ENCODE results near the gene SLC4A4.

Gene SLC4A4

DNA sequence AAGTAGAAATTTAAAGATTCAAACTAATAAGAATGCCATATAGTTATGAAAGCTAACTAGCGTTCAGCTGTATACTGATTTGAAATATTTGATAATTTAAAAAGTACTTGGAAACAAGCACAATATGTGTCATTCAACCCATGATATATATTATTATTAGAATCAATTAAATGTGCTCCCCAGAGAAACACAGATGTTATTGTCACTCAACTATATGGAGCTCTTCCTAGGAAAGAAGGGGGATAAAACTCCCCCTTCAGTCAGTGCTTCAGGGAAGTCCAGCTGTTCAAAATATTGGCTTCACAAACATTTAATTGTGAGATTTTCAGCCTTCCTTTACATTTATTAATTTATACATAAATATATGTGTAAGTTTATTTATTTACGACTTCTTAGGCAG is 135.9 kb downstream of the SLC4A4 start:
- no peak for DNase-seq

DNA sequence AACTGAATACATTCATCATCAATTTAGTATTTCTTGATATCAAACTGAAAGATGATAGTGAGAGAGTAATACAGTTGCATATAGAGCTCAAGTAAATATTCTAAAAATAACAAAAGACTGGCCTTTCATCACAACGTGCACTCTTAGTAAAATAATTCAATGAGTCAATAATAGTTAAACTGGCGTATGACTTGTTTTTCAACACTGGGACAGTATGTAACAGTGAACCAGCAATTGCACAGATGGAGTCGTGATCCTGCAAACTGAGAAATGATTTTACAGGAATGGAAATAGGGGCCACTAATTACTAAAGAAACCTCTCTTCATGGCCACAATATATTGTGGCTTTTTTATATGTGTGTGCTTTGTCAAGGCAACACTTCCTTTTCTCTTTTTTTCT is 137.4 kb downstream of the SLC4A4 start:
- no peak for DNase-seq

DNA sequence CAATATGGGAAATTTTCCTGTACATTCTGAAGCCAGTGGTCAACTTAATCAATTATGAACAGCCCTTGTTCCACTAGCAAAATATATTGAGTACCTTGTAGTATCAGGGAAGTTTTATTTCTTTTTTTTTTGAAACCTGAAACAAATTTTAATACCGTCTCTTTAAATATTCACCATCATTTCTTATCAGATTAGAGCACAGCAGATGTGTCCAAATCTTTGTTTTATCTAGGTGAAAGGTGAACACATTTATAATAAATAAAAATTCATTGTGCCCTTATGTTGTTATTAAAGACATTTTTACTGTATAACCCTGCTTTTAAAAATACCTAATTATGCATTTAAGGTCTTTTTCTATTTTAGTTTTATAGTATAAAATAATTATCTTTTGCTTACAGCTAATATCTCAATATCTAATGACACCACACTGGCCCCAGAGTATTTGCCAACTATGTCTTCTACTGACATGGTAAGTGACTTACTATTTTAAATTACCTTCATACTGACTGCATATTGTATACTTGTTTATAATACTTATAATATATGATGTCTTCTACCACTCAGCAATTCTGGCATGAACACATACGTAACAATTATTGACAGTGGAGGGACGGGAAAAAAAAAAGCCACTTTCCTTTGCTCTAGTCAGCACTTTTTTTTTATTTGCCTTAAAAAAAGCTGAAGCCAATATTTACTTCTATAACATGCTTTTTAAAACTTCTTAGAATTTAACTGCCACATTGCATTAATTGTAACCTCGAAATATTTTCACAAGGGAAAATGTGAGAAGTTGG is 147.9 kb downstream of the SLC4A4 start:
- no peak for DNase-seq

DNA sequence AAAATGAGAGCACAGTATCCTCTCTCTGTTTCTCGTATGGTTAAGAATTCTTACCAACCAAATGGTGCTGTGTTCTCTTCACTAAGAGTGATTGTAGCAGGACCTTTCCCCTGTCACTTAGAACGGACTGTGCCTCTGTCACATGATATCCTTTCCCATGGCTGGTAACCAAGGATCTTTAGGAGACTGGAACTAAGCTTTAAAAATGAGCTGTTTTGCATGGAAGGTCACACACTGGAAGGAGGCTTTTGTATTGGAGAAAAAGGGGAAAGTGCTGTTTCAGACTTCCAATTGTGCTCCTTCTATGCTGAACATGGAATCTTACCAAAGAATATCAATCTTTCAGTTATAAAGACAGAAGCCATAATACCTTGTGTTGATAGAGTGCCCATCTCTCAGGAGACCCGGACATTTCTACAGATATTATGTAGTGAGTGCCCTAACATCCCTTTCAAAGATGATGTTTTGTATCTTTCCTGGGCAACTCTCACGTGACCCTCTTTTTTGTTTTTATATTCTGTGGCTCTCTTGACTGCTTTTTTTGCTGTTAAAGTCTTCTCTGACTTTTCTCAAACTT is 148.6 kb downstream of the SLC4A4 start:
- DNase-seq: no peak

DNA sequence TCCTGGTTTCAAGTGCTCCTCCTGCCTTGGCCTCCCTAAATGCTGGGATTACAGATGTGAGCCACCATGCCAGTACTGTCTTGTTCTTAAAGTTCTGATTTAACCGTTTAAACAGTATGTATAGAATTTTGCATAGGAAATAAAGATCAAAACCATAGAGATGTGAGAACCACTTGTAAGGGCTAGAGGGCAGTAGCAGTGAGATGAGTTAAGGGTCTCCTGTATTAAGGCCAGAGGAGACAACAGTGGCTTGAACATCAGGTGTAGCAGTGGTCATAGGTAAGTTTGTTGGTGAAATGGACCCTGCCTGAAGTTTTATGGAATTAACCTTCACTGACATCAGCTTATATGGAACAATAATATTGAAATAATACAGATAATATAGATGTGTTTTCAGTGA is 155.7 kb downstream of the SLC4A4 start:
- no peak for DNase-seq

DNA sequence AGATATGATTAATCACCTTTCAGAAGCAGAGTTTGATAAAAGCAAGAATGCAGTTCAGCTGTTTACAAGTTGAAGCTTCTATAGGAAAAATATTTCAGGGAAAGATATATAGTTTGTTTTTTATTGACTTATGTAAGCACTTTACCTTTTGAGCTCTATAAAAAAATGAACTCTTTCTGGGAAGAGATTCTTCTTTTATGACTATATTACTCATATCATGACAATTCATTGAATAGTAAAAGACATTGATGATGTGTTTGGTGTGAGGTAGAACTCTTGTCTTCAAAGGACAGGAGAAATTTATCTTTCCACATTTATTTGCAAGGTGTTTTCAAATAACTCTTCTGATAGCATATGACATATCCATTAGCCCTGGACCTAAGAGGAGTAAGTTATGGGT is 156.6 kb downstream of the SLC4A4 start:
- no peak for DNase-seq

DNA sequence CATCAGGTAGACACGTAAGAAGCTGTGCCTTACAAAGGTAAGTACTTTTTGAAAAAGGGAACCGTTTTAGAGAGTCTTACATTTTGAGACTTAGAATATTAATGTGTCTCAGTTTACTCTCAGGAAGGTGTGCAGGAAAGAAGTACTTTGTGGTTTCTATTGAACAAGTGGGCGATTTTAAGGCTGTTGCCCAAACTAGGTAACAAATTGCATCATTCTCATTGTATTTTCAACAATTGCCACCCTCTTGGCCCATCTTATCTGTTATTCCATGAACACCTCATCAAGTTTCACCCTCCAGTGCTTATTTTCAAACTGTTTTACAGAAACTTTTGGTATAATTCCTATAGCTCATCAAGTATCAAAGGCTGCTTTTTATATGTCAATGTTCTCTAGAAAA is 158.3 kb downstream of the SLC4A4 start:
- no peak for DNase-seq

DNA sequence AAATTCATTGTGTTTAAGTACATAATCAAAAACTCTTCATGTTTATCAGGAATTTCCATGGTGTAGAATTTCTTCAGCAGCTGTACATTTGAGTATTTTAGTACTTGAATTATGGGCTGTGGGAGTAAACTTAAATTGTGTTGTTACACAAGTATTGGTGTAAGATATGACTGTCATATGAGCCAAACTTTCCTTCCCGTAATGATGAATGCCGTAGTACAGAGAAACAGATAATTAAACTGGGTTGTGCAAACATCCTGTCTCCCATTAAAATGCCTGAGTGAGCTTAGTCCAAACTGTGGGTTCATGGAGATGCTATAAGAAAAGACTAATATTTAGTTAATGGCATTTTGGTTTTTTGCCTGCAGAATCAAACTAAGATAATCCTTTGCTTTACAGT is 159.2 kb downstream of the SLC4A4 start:
- DNase-seq: no peak

DNA sequence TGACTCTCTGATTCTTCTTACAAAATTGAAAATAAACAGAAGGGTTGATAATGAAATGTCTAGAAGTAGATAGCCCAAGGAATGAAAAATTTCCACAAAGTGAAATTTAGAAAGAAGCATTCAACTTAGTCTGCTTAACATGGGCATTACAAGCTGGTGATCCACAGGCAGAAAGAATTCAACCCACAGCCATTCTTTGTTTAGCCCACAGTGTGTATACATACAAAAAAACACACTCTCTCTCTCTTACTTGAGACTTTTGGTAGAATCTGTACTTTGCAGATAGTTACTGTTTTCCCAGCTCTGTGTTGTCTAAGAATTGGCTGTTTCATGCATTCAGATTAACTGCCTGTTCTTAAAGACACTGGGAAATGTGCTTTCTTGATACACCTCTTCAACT is 159.8 kb downstream of the SLC4A4 start:
- DNase-seq: no peak

DNA sequence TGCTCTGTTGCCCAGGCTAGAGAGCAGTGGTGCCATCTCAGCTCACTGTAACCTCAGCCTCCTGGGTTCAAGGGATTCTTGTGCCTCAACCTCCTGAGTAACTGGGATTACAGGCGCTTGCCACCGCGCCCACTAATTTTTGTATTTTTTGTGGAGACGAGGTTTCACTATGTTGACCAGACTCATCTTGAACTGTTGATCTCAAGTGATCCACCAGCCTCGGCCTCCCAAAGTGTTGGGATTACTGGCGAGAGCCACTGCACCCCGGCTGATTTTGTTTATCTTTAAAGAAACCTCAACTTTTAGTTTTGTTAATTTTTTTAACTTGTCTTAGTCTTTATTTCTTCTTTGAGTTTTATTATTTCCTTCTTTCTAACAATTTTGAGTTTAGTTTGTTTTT is 163.2 kb downstream of the SLC4A4 start:
- DNase-seq: no peak

DNA sequence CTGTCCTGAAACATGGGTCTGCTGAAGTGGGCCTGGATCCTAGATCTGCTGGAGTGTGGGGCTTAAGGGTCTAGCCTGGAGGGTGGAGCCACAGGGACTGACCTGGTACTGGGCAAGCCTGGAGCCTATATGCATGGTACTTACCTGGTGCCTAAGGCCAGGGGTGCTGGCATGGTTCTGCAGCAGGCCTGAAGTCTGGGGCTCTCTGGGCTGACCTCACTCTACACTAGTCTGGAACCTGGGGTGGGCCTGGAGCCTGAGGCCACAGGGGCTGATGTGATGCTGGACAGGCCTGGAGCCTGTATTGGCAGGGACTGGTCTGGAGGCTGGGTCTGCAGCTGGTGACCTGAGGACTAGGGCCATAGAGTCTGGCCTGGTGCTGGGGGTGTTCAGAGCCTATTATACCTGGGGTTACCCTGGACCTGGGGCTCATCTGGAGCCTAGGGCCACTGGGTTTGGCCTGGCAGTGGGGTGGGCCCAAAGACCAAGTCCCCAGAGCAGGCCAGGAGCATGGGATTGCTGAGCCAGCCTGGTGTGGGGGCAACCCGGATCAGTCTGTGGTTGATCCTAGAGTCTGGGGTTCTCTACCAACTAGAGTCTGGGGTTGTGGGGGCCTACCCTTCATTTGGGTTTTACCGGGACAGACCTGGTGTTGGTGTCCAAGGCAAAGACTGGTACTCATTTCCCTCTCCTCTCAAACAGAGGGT is 179.6 kb downstream of the SLC4A4 start:
- no peak for DNase-seq

DNA sequence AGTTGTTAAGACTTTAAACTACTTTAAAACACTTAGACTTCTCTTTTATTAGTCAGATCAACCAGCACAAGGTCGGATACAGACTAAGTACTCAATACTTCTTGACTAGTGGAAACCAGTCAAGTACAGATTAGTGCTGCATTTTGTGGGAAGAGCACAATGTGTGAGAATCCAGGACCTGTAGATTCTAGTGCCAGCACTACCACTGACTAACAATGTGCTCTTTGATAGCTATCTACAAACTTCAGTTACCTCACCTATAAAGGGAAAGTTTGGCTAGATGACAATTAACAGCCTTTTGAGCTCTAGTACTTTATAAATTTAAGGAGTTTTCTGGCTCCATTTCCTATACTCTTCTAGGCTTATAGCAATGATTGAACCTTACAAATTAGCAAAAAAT is 181.5 kb downstream of the SLC4A4 start:
- DNase-seq: no peak

DNA sequence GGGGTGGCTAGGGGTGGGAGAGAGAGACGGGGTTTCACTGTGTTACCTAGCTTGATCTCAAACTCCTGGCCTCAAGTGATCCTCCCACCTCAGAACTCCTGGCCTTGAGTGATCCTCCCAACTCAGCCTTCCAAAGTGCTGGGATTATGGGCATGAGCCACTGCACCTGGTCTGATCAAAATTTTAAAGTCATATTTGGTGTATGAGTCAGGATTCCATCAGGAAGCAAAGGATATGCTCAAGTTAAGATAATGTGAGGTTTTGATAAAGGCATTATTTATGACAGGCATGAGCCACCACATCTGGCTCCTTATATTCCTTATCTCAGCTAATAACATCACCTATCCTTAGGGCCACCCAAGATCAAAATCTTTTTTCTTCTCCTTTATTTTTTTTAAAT is 182.0 kb downstream of the SLC4A4 start:
- DNase-seq: no peak

DNA sequence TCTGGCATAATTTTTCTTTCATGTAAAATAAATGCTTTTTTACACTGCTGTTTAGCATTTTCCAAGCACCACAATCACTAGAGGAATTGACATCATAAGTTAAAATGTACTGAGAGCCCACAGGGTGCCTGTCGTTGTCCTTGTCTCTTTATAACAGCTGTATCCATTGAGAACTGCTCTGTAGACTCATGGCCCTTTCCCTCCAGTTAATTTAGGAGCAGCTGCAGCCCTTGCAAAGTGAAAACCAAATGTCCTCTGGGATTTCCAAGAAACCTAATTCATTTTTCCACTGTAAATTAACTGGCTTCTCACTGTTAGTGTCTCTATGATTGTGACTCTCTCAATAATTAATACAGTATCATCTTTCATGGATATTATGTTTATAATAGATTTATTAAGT is 185.9 kb downstream of the SLC4A4 start:
- DNase-seq: no peak

DNA sequence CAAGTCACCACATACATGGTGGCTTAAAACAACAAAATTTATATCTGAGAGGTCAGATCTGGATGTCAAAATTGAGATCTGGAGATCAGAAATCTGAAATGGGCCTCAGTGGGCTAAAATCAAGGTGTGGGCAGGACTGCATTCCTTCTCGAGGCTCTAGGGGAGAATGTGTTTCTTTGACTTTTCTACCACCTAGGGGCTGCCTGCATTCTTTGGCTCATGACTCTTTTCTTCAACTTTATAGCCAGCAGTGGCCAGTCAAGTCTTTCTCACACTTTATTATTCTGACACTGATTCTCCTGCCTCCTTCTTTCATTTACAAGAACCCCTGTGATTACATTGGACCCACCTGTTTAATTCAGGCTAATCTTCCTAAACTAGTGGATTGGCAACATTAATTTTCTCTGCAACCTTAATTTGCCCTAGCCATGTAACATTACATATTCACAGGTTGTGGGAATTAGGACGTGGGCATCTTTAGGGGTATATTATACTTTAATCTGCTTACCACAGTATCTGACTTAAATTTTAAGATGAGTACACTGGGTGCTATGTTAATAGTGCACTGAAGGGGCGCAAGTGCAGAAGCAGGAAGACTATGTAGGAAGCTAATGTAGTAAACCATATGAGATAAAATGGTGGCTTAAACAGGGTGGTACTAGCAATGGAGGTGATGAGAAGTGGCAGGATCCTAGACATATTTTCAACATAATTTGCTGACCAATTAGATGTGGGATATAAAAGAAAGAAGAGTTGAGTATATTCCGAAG is 188.0 kb downstream of the SLC4A4 start:
- DNase-seq: no peak

DNA sequence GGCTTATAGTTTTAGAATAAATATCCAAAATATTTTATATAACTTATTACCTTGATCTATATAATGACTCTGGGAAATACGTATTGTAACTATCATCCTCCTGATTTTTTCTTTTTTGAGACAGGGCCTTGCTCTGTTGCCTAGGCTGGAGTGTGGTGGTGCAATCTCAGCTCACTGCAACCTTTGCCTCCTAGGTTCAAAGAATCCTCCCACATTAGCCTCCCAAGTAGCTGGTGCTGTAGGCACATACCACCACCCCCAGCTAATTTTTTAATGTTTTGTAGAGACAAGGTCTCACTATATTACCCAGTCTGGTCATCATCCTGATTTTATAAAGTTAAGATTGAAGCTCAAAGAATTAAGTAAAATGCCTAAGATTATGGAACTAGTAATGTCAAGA is 193.6 kb downstream of the SLC4A4 start:
- no peak for DNase-seq

DNA sequence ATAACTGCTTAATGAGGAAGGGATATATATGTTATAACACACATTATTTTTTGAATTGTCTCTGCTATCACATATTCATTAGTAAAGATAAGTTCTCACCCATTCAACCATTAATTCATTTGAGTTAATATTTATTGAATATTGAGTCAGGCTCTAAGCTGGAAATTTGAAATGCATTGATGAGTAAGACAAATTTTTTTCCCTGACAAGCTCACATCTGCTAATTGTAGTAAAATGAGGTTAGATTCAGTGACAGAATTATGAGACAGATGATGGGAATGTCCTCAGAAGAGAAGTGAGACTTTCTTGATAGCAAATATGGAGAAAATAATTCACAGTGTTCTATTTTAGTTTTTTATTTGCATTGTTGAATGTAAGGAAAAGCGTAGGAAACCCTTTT is 194.3 kb downstream of the SLC4A4 start:
- no peak for DNase-seq

DNA sequence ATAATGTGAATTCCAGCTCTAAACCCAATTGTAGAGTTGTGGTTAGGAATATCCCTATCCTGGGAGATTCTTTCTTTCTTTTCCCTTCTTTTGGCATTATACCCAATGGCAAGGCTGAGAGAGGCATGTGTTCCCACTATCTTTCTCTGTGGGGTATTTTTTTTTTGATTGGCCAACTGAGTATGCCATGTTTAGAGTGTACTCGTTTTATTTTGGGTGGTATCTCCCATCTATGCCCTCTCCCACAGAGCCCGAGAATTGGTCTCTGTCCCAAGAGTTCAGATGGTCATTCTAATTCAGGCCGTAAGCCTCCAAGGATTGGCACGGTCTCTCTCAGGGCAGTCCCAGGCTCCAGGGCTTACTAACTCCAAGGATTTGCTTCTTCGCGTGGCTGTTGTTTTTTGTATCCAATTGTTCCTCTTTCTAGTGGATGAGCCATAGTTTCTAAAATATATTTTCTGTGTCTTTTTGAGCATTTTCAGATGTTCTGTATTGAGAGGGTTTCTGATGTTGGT is 198.8 kb downstream of the SLC4A4 start:
- no peak for DNase-seq

DNA sequence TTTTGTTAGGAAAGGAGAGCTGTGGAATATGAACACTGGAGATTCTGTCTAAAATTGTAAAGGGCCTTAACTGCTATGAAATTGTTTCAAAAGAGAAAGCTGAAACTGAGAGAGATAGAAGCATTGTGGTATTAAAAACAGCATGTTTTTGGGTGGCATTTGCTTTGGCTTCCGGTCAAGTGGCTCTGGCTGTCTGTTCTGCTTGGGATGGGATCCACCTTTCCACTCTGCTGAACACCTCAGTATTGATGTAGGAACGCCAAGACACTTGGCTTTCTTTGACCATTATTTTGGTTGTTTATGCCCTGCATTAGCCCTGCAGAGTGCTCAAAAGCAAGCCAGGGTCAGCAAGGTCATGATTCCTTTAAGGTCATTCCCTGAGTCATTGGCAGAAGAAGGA is 199.7 kb downstream of the SLC4A4 start:
- no peak for DNase-seq

DNA sequence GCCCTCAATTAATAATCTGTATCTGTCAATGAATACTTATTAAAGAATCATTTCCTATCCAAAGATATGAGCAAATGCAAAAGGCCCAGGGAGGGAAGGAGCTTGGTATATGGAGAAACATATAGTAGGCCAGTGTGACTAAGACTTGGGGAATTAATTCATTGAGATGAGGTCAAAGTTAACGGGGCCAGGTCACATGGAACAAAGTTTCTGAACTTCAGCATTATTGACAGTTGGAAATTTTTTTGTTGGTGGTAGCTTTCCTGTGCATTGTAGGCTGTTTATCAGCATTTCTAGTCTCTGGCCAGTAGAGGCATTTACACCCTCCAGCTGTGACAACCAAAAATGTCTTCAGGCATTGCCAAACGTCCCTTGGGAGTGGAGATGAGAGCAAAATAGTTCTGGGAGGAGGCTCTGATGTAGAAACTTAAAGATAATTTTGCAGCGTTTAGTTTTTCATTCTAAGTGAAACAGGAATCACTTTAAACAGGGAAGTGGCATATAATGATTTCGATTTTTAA is 202.0 kb downstream of the SLC4A4 start:
- no peak for DNase-seq

DNA sequence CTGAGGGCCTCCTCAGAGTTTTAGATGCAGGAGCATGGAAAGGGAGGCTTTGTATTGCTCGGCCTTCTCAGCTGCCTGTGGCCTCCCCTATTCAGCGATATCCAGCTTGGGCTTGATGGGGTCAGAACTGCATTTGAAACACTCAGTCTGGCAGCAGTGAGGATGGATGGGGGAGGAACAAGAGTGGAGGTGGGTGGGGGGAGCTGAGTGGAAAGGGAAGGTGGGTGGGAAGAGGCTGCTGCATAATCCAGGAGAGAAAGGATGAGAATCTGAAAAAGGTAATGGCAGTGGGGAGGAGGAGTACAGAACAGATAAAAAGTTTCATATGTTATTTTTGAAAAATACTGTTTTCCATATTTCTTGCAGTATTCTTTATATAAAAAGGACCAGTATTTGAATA is 202.7 kb downstream of the SLC4A4 start:
- no peak for DNase-seq

DNA sequence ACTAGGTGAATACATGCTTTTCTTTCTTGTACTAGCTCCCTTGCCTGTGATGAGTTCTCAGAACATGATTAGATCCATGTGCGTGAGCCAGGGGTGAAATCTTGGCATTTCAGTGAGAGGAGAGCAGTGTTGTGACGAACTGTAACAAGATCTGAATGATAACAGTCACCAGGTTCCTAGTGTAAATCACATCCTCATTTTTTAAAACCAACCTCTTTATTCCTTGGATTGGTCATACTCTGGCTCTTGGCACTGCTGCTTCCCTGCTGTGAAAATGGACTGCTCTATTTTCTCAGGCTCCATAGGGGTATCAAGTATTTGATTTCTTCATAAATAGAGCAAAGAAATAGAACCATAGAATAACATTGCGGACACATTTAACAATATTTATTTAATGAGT is 206.3 kb downstream of the SLC4A4 start:
- no peak for DNase-seq

DNA sequence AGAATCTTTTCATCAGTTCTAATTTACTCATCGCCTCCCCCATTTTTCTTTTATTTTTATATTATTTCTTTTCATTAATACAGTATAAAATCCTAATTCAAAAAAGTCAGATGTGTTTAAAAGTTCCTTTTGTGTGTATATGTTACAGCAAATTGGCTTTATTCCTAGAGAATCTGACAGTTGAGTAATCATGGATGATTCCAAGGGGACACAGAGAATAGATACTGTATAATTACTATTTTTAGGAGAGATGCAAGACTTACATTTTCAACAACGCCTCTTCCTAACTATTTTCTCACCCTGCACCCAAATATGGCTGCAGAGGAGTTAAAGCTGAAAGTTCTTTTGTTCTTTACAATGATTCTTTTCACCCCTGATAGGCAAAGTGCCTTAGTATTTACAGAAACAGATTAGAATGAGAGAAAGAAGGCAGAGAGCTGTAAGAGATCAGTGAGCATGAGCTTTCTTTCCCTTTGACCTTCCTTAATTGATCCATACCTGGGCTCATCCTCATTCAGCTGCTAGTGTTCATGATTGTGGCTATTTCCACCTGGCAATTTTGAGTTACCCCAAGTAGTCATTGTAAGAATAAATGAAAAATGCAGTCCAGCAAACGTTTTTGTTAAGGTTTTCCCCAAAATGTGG is 210.8 kb downstream of the SLC4A4 start:
- no peak for DNase-seq

Data from NCI-H1048 (cell line).